A673 (cell line): ENCODE data around the gene SND1.

Experiments used
- EZH2 ChIP-seq: fragments of 200-600 bp; sonication (generic); IDR thresholded peaks from 2 replicates; pipeline ENCODE4 v1.6.1; 2017; ENCODE audit warnings: borderline replicate concordance, low read depth, mild to moderate bottlenecking, mixed read lengths, antibody characterized with exemption, low read length; ENCODE audit not compliant: poor library complexity, severe bottlenecking
- TF ChIP-seq, protein P1 (sequence below): fragments of 300-800, 200-600 bp; sonication (generic); conservative IDR thresholded peaks from 2 replicates; pipeline ENCODE4 v1.5.1; 2017; ENCODE audit warnings: low read depth, mild to moderate bottlenecking, antibody characterized with exemption, low read length, moderate library complexity, mixed read lengths

GRCh38 chr7:127882313-127882920 is 230.4 kb downstream of the SND1 start:
- TF ChIP-seq, protein P1, sequence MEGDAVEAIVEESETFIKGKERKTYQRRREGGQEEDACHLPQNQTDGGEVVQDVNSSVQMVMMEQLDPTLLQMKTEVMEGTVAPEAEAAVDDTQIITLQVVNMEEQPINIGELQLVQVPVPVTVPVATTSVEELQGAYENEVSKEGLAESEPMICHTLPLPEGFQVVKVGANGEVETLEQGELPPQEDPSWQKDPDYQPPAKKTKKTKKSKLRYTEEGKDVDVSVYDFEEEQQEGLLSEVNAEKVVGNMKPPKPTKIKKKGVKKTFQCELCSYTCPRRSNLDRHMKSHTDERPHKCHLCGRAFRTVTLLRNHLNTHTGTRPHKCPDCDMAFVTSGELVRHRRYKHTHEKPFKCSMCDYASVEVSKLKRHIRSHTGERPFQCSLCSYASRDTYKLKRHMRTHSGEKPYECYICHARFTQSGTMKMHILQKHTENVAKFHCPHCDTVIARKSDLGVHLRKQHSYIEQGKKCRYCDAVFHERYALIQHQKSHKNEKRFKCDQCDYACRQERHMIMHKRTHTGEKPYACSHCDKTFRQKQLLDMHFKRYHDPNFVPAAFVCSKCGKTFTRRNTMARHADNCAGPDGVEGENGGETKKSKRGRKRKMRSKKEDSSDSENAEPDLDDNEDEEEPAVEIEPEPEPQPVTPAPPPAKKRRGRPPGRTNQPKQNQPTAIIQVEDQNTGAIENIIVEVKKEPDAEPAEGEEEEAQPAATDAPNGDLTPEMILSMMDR: no peak
- TF ChIP-seq EZH2: no peak
